MM.1S (cell line): ENCODE results near the gene KDM5A.

Source experiments
- DNase-seq: peaks from one replicate; pipeline ENCODE4 v3.0.0-alpha.2; 2015
- H2AFZ ChIP-seq: fragments of 300-600 bp; sonication (generic); 2 replicates; pipeline ENCODE4 v1.6.0; 2016; ENCODE audit warnings: antibody characterized with exemption, low read length
- H3F3A ChIP-seq: fragments of 300-600 bp; sonication (generic); 2 replicates; pipeline ENCODE4 v1.6.1; 2016; ENCODE audit warnings: mild to moderate bottlenecking, antibody characterized with exemption, low read length, moderate library complexity, mixed read lengths; ENCODE audit not compliant: insufficient read depth
- H3K27ac ChIP-seq: fragments of 300-600 bp; sonication (generic); 2 replicates; pipeline ENCODE4 v1.5.1; 2016; ENCODE audit warnings: mild to moderate bottlenecking, low read length
- H3K27me3 ChIP-seq: fragments of 300-600 bp; sonication (generic); replicated peaks from 2 replicates; pipeline ENCODE4 v1.6.0; 2016; ENCODE audit warnings: low read length; ENCODE audit not compliant: insufficient read depth
- H3K36me3 ChIP-seq: fragments of 300-600 bp; sonication (generic); replicated peaks from 2 replicates; pipeline ENCODE4 v1.6.1; 2016; ENCODE audit warnings: mild to moderate bottlenecking, low read length, mixed read lengths; ENCODE audit not compliant: insufficient read depth
- H3K4me1 ChIP-seq: fragments of 300-600 bp; sonication (generic); 2 replicates; pipeline ENCODE4 v1.6.1; 2016; ENCODE audit warnings: low read length, mixed read lengths
- H3K4me2 ChIP-seq: fragments of 300-600 bp; sonication (generic); 2 replicates; pipeline ENCODE4 v1.6.0; 2016; ENCODE audit warnings: low read depth, low read length
- H3K4me3 ChIP-seq: fragments of 300-600 bp; sonication (generic); 2 replicates; pipeline ENCODE4 v1.5.1; 2016; ENCODE audit warnings: low read length, mixed read lengths
- H3K79me2 ChIP-seq: fragments of 300-600 bp; sonication (generic); 2 replicates; pipeline ENCODE4 v1.6.1; 2016; ENCODE audit warnings: mixed run types, low read length, mixed read lengths
- H3K9ac ChIP-seq: fragments of 300-600 bp; sonication (generic); 2 replicates; pipeline ENCODE4 v1.6.1; 2016; ENCODE audit warnings: low read length, mixed read lengths
- H3K9me2 ChIP-seq: fragments of 300-600 bp; sonication (generic); replicated peaks from 2 replicates; pipeline ENCODE4 v1.6.1; 2016; ENCODE audit warnings: mild to moderate bottlenecking, low read length, mixed read lengths; ENCODE audit not compliant: insufficient read depth
- H3K9me3 ChIP-seq: fragments of 300-600 bp; sonication (generic); replicated peaks from 2 replicates; pipeline ENCODE4 v1.6.1; 2016; ENCODE audit warnings: mild to moderate bottlenecking, low read length, mixed read lengths; ENCODE audit not compliant: insufficient read depth
- H4K20me1 ChIP-seq: fragments of 300-600 bp; sonication (generic); 2 replicates; pipeline ENCODE4 v1.6.1; 2016; ENCODE audit warnings: mild to moderate bottlenecking, low read length, moderate library complexity, mixed read lengths; ENCODE audit not compliant: insufficient read depth
- CTCF ChIP-seq: fragments of 300-600 bp; sonication (generic); IDR thresholded peaks from 2 replicates; pipeline ENCODE4 v1.5.1; 2016; ENCODE audit warnings: antibody characterized with exemption, low read length, mixed read lengths
- EZH2 ChIP-seq: fragments of 300-600 bp; sonication (generic); optimal IDR thresholded peaks from 2 replicates; pipeline ENCODE3; 2017; ENCODE audit warnings: low read depth, mild to moderate bottlenecking, antibody characterized with exemption, low read length, mixed read lengths
- EZH2phosphoT487 ChIP-seq: fragments of 300-600 bp; sonication (generic); IDR thresholded peaks from 2 replicates; pipeline ENCODE4 v1.6.1; 2018; ENCODE audit warnings: antibody characterized with exemption, low read length

KDM5A gene

GRCh38 chr12:334125-334524 is 55.0 kb downstream of the KDM5A start:
- no peak for DNase-seq
- TF ChIP-seq EZH2 (no peak), CTCF (no peak), EZH2phosphoT487 (no peak)
- Histone ChIP-seq H3K4me2 (no peak overlapping the region), H3K4me3 (no peak overlapping the region), H4K20me1 (no peaks in the 10 kb centered on the region), H2AFZ (no peak overlapping the region), H3K9ac (no peak overlapping the region), H3K4me1 (no peaks in the 10 kb centered on the region), H3K9me2 (no peaks in the 10 kb centered on the region), H3F3A (no peaks in the 10 kb centered on the region), H3K27ac (no peak overlapping the region), H3K36me3 (peaks cover 11% of the 10 kb centered on the region; the same call in 1 of the 2 replicates), H3K9me3 (no peaks in the 10 kb centered on the region), H3K27me3 (no peaks in the 10 kb centered on the region), H3K79me2 (no peaks in the 10 kb centered on the region)

DNA sequence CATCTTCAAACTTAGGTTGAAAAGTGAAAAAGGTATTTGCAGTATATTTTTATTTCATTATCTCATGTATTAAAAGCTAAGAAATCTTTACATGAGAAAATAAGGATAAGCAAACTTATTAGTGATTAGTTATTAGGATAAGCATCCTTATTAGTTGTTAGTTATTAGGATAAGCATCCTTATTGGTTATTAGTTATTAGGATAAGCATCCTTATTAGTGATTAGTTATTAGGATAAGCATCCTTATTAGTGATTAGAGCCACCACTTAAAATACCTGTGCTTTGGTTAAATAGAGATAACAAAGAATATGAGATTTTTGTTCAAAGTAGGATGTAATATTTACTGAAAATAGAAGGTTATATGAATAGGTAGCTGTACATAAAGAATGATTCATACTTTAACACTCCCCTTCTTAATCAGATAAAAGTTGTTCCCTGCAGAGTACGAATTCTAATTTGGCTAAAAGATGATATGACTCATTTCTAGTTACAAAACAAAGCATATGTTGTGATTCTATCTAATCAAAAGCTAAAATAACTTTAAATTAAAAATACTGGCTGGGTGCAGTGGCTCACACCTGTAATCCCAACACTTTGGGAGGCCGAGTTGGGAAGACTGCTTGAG is 56.4 kb downstream of the KDM5A start:
- Histone ChIP-seq H3K9me2 (no peaks in the 10 kb centered on the region), H2AFZ (no peak overlapping the region), H3K4me2 (no peak overlapping the region), H3K79me2 (no peaks in the 10 kb centered on the region), H3K4me1 (no peaks in the 10 kb centered on the region), H3K27ac (no peak overlapping the region), H3K9me3 (no peaks in the 10 kb centered on the region), H4K20me1 (no peaks in the 10 kb centered on the region), H3K4me3 (no peak overlapping the region), H3K27me3 (no peaks in the 10 kb centered on the region), H3K36me3 (peaks cover 16% of the 10 kb centered on the region), H3F3A (no peaks in the 10 kb centered on the region), H3K9ac (no peak overlapping the region)
- no peak for DNase-seq
- no peak for TF ChIP-seq EZH2phosphoT487
- TF ChIP-seq EZH2, result no peak
- no peak for TF ChIP-seq CTCF

- Histone ChIP-seq H3K9me3 (no peaks in the 10 kb centered on the region), H3K4me3 (no peak overlapping the region), H3K79me2 (no peaks in the 10 kb centered on the region), H3K27ac (no peak overlapping the region), H3K36me3 (peaks cover 16% of the 10 kb centered on the region), H3K27me3 (no peaks in the 10 kb centered on the region), H3F3A (no peaks in the 10 kb centered on the region), H2AFZ (no peak overlapping the region), H3K4me1 (no peaks in the 10 kb centered on the region), H3K9me2 (no peaks in the 10 kb centered on the region), H3K9ac (no peak overlapping the region), H4K20me1 (no peaks in the 10 kb centered on the region), H3K4me2 (no peak overlapping the region)
- no peak for DNase-seq
- TF ChIP-seq EZH2phosphoT487 (no peak), EZH2 (no peak)
Measured at GRCh38 chr12:331287-331686, 57.8 kb downstream of the KDM5A start.

- H2AFZ ChIP-seq, result no peak overlapping the region
- H3K36me3 ChIP-seq, result peaks cover 13% of the 10 kb centered on the region
- no peaks in the 10 kb centered on the region for H4K20me1 ChIP-seq
- H3F3A ChIP-seq, result no peaks in the 10 kb centered on the region
- no peak overlapping the region for H3K27ac ChIP-seq
- no peak overlapping the region for H3K4me3 ChIP-seq
- H3K79me2 ChIP-seq, result no peaks in the 10 kb centered on the region
- no peaks in the 10 kb centered on the region for H3K9me2 ChIP-seq
- H3K4me1 ChIP-seq, result 0 out of 2 replicates have a peak, but pooled peaks cover 4% of the 10 kb centered on the region
- TF ChIP-seq CTCF, result no peak
- no peak for TF ChIP-seq EZH2phosphoT487
- no peak for TF ChIP-seq EZH2
- H3K4me2 ChIP-seq, result no peak overlapping the region
- DNase-seq, result no peak
- no peaks in the 10 kb centered on the region for H3K27me3 ChIP-seq
- no peak overlapping the region for H3K9ac ChIP-seq
- no peaks in the 10 kb centered on the region for H3K9me3 ChIP-seq
Measured at GRCh38 chr12:325906-326305, 63.2 kb downstream of the KDM5A start.
